ENCODE data around the gene NOVA2. TPM values are rescaled to one million over a fixed set of nuclear protein-coding genes. Genes with fewer than 3 reads are reported as not detected.

NOVA2 gene
- total RNA-seq, 1 experiment from 2014 or later, result 2.5 TPM

- TF ChIP-seq REST (IDR thresholded peaks at IDR 0.05; ENCODE audit: low read depth), result no peak
- TF ChIP-seq JUND (IDR thresholded peaks at IDR 0.05), result no peak
Observed at GRCh38 chr19:45969676-45970075, 4.0 kb downstream of the NOVA2 start (continued).

- TF ChIP-seq, protein P1, sequence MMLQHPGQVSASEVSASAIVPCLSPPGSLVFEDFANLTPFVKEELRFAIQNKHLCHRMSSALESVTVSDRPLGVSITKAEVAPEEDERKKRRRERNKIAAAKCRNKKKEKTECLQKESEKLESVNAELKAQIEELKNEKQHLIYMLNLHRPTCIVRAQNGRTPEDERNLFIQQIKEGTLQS (IDR thresholded peaks at IDR 0.05), result no peak
- TF ChIP-seq SP1 (IDR thresholded peaks at IDR 0.05; ENCODE audit: low read depth) (no peak), REST (IDR thresholded peaks at IDR 0.05; ENCODE audit: low read depth) (no peak), ZNF274 (IDR thresholded peaks at IDR 0.05; ENCODE audit: low read depth, low read length) (no peak), POLR2AphosphoS5 (IDR thresholded peaks at IDR 0.05; ENCODE audit: low read depth, low read length) (no peak), EZH2 (IDR thresholded peaks at IDR 0.05) (no peak), MAX (IDR thresholded peaks at IDR 0.05) (no peak), CBX3 (IDR thresholded peaks at IDR 0.05; ENCODE audit: low read depth) (no peak), CEBPB (IDR thresholded peaks at IDR 0.05; ENCODE audit: low read depth) (no peak), SIN3A (IDR thresholded peaks at IDR 0.05; ENCODE audit: low read depth) (no peak), EGR1 (IDR thresholded peaks at IDR 0.05; ENCODE audit: low read depth) (no peak)
- TF ChIP-seq, protein P2, sequence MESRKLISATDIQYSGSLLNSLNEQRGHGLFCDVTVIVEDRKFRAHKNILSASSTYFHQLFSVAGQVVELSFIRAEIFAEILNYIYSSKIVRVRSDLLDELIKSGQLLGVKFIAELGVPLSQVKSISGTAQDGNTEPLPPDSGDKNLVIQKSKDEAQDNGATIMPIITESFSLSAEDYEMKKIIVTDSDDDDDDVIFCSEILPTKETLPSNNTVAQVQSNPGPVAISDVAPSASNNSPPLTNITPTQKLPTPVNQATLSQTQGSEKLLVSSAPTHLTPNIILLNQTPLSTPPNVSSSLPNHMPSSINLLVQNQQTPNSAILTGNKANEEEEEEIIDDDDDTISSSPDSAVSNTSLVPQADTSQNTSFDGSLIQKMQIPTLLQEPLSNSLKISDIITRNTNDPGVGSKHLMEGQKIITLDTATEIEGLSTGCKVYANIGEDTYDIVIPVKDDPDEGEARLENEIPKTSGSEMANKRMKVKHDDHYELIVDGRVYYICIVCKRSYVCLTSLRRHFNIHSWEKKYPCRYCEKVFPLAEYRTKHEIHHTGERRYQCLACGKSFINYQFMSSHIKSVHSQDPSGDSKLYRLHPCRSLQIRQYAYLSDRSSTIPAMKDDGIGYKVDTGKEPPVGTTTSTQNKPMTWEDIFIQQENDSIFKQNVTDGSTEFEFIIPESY (IDR thresholded peaks at IDR 0.05; ENCODE audit: extremely low read depth, insufficient replicate concordance, low read length), result no peak
- RAD21 ChIA-PET (ENCODE audit: low non-redundant PET in 1 of 2, low total read pairs in 2 of 2, uncharacterized antibody in 2 of 2, unreplicated experiment in 2 of 2), result no interaction called here
- Histone ChIP-seq H3K27me3 (ENCODE audit: insufficient read depth, low read length) (no peaks in the 10 kb centered on the region; the same call in 1 of the 2 replicates), H3K4me1 (ENCODE audit: control insufficient read depth in 1 of 2, insufficient read depth in 2 of 2, low read length in 2 of 2) (peaks cover 0 to 11% of the 10 kb centered on the region in 2 experiments; a peak in 3 of 4 replicates), H3K4me3 (replicated peaks in 1 of 2; ENCODE audit: low read depth in 1 of 2, low read length in 2 of 2) (no peak overlapping the region), H3K4me2 (ENCODE audit: low read length) (no peak overlapping the region), H4K20me1 (ENCODE audit: insufficient read depth) (no peaks in the 10 kb centered on the region), H3K27ac (ENCODE audit: low read depth, low read length) (no peak overlapping the region), H3K9me2 (ENCODE audit: insufficient read depth) (no peaks in the 10 kb centered on the region), H3K9ac (ENCODE audit: low read length) (no peak overlapping the region), H3K36me3 (ENCODE audit: control insufficient read depth in 1 of 2, insufficient read depth in 2 of 2, low read length in 2 of 2) (no peaks in the 10 kb centered on the region), H2AFZ (ENCODE audit: low read depth, low read length, poor library complexity, severe bottlenecking) (no peak overlapping the region), H3K79me2 (ENCODE audit: insufficient read depth, low read length) (no peaks in the 10 kb centered on the region), H3K9me3 (ENCODE audit: control insufficient read depth in 1 of 2, insufficient read depth in 1 of 2, low read depth in 1 of 2, low read length in 2 of 2) (no peaks in the 10 kb centered on the region)
- BruUV-seq (replicated peaks), result no TSS peak
- DNase-seq (ENCODE audit: low read depth, low spot score) (no peak), ATAC-seq (no peak)
- POLR2A ChIA-PET, result no interaction called here
- CTCF ChIA-PET, result no interaction called here
- intact Hi-C loops (cut with micrococcal nuclease), result no loop called here
Observed at GRCh38 chr19:45968626-45969025, 5.0 kb downstream of the NOVA2 start.
